ENCODE results near the gene ZNF776.

DNA sequence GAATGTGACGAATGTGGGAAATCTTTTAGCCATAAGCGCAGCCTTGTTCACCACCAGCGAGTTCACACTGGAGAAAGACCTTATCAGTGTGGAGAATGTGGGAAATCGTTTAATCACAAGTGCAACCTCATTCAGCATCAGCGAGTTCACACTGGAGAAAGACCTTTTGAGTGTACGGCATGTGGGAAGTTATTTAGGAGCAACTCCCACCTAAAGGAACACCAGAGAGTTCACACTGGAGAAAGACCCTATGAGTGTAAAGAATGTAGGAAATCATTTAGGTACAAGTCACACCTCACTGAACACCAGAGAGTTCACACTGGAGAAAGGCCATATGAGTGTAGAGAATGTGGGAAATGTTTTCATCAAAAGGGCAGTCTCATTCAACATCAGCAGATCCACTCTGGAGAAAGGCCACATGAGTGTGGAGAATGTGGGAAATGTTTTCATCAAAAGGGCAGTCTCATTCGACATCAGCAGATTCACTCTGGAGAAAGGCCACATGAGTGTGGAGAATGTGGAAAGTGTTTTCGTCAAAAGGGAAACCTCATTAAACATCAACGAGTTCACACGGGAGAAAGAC, 7.6 kb downstream of the ZNF776 start:
- no peak for TF ChIP-seq SUZ12 (IDR thresholded peaks at IDR 0.05)
- no peak for TF ChIP-seq LEF1 (IDR thresholded peaks at IDR 0.05; ENCODE audit: borderline replicate concordance)
